ENCODE results near the gene RAD51B.

Gene RAD51B

GRCh38 chr14:68229423-68230100 lies 410.0 kb downstream of the RAD51B start:
- FAIRE-seq (peak; percentile 48), DNase-seq (ENCODE audit: insufficient read length, low spot score) (no peak)
- TF ChIP-seq TAF1 (IDR thresholded peaks at IDR 0.05; ENCODE audit: low read depth, low read length) (no peak), PAX5 (IDR thresholded peaks at IDR 0.05; ENCODE audit: insufficient read depth, low read length, severe bottlenecking) (no peak), SPI1 (IDR thresholded peaks at IDR 0.05; ENCODE audit: low read depth, low read length) (no peak)

- TF ChIP-seq POU2F2 (IDR thresholded peaks at IDR 0.05; ENCODE audit: low read depth, low read length) (no peak), POLR2A (IDR thresholded peaks at IDR 0.05; ENCODE audit: low read depth, low read length) (no peak), PAX5 (IDR thresholded peaks at IDR 0.05; ENCODE audit: insufficient read depth, low read length, severe bottlenecking) (no peak), SPI1 (IDR thresholded peaks at IDR 0.05; ENCODE audit: low read depth, low read length) (no peak), TAF1 (IDR thresholded peaks at IDR 0.05; ENCODE audit: low read depth, low read length) (no peak), POLR2AphosphoS5 (IDR thresholded peaks at IDR 0.05; ENCODE audit: low read depth, low read length) (no peak)
- DNase-seq (ENCODE audit: insufficient read length, low spot score) (no peak), FAIRE-seq (no peak)
These were observed 410.8 kb downstream of the RAD51B start for GRCh38 chr14:68230202-68230949.

GRCh38 chr14:68230950-68231717 lies 411.6 kb downstream of the RAD51B start:
- FAIRE-seq, result no peak
- DNase-seq (ENCODE audit: insufficient read length, low spot score), result no peak
- TF ChIP-seq POU2F2 (IDR thresholded peaks at IDR 0.05; ENCODE audit: low read depth, low read length) (no peak), POLR2A (IDR thresholded peaks at IDR 0.05; ENCODE audit: low read depth, low read length) (no peak), PAX5 (IDR thresholded peaks at IDR 0.05; ENCODE audit: insufficient read depth, low read length, severe bottlenecking) (no peak), SPI1 (IDR thresholded peaks at IDR 0.05; ENCODE audit: low read depth, low read length) (no peak), TAF1 (IDR thresholded peaks at IDR 0.05; ENCODE audit: low read depth, low read length) (no peak), POLR2AphosphoS5 (IDR thresholded peaks at IDR 0.05; ENCODE audit: low read depth, low read length) (no peak)

- no peak for DNase-seq (ENCODE audit: insufficient read length, low spot score)
- FAIRE-seq, result no peak
- TF ChIP-seq TAF1 (IDR thresholded peaks at IDR 0.05; ENCODE audit: low read depth, low read length), result no peak
- TF ChIP-seq POLR2A (IDR thresholded peaks at IDR 0.05; ENCODE audit: low read depth, low read length), result no peak
- TF ChIP-seq POLR2AphosphoS5 (IDR thresholded peaks at IDR 0.05; ENCODE audit: low read depth, low read length), result no peak
- TF ChIP-seq SPI1 (IDR thresholded peaks at IDR 0.05; ENCODE audit: low read depth, low read length), result no peak
- no peak for TF ChIP-seq POU2F2 (IDR thresholded peaks at IDR 0.05; ENCODE audit: low read depth, low read length)
- TF ChIP-seq PAX5 (IDR thresholded peaks at IDR 0.05; ENCODE audit: insufficient read depth, low read length, severe bottlenecking), result no peak
These were observed 412.3 kb downstream of the RAD51B start for GRCh38 chr14:68231898-68232297.

- DNase-seq (ENCODE audit: insufficient read length, low spot score), result peak; percentile 18
- peak; percentile 86 for FAIRE-seq
- TF ChIP-seq POLR2A (IDR thresholded peaks at IDR 0.05; ENCODE audit: low read depth, low read length) (no peak), SPI1 (IDR thresholded peaks at IDR 0.05; ENCODE audit: low read depth, low read length) (no peak), POU2F2 (IDR thresholded peaks at IDR 0.05; ENCODE audit: low read depth, low read length) (no peak), PAX5 (IDR thresholded peaks at IDR 0.05; ENCODE audit: insufficient read depth, low read length, severe bottlenecking) (no peak), POLR2AphosphoS5 (IDR thresholded peaks at IDR 0.05; ENCODE audit: low read depth, low read length) (no peak), TAF1 (IDR thresholded peaks at IDR 0.05; ENCODE audit: low read depth, low read length) (no peak)
These were observed 412.9 kb downstream of the RAD51B start for GRCh38 chr14:68232300-68233055.

GRCh38 chr14:68233101-68233784 lies 413.7 kb downstream of the RAD51B start:
- TF ChIP-seq POLR2A (IDR thresholded peaks at IDR 0.05; ENCODE audit: low read depth, low read length), result no peak
- TF ChIP-seq SPI1 (IDR thresholded peaks at IDR 0.05; ENCODE audit: low read depth, low read length), result no peak
- TF ChIP-seq POLR2AphosphoS5 (IDR thresholded peaks at IDR 0.05; ENCODE audit: low read depth, low read length), result no peak
- no peak for TF ChIP-seq TAF1 (IDR thresholded peaks at IDR 0.05; ENCODE audit: low read depth, low read length)
- no peak for TF ChIP-seq PAX5 (IDR thresholded peaks at IDR 0.05; ENCODE audit: insufficient read depth, low read length, severe bottlenecking)
- TF ChIP-seq POU2F2 (IDR thresholded peaks at IDR 0.05; ENCODE audit: low read depth, low read length), result no peak
- FAIRE-seq (no peak), DNase-seq (ENCODE audit: insufficient read length, low spot score) (no peak)

- FAIRE-seq (no peak), DNase-seq (ENCODE audit: insufficient read length, low spot score) (no peak)
- no peak for TF ChIP-seq SPI1 (IDR thresholded peaks at IDR 0.05; ENCODE audit: low read depth, low read length)
- TF ChIP-seq TAF1 (IDR thresholded peaks at IDR 0.05; ENCODE audit: low read depth, low read length), result no peak
- TF ChIP-seq POLR2AphosphoS5 (IDR thresholded peaks at IDR 0.05; ENCODE audit: low read depth, low read length), result no peak
- TF ChIP-seq POLR2A (IDR thresholded peaks at IDR 0.05; ENCODE audit: low read depth, low read length), result no peak
- TF ChIP-seq POU2F2 (IDR thresholded peaks at IDR 0.05; ENCODE audit: low read depth, low read length), result no peak
- no peak for TF ChIP-seq PAX5 (IDR thresholded peaks at IDR 0.05; ENCODE audit: insufficient read depth, low read length, severe bottlenecking)
These were observed 414.7 kb downstream of the RAD51B start for GRCh38 chr14:68234101-68234905.

All from GM12891 (cell line).